NCI-H1930 (cell line): ENCODE results near the gene VTI1A.
"Not testable (repeated sequence)": the region's sequence is repeated elsewhere in the genome, so short reads cannot be mapped to it uniquely, and the experiment has no call there.

Experiments used
- DNase-seq, 2 experiments: peaks; one replicate each; lab custom pipeline; 2025; lab: John Stamatoyannopoulos, UW

The VTI1A gene

GRCh38 chr10:112507046-112507445 is 60.0 kb downstream of the VTI1A start:
- no peak for DNase-seq

- no peak for DNase-seq
Measured at GRCh38 chr10:112507988-112508387, 61.0 kb downstream of the VTI1A start.

- DNase-seq: no peak
Measured at GRCh38 chr10:112509558-112510291, 62.7 kb downstream of the VTI1A start.

- no peak for DNase-seq
Measured at GRCh38 chr10:112510384-112510783, 63.4 kb downstream of the VTI1A start.

- DNase-seq: no peak
Measured at GRCh38 chr10:112512294-112512693, 65.3 kb downstream of the VTI1A start.

- DNase-seq: no peak
Measured at GRCh38 chr10:112515126-112515525, 68.1 kb downstream of the VTI1A start.

GRCh38 chr10:112515852-112516251 is 68.8 kb downstream of the VTI1A start:
- DNase-seq: no peak

GRCh38 chr10:112517451-112517862 is 70.4 kb downstream of the VTI1A start:
- no peak for DNase-seq

GRCh38 chr10:112519133-112519761 is 72.2 kb downstream of the VTI1A start:
- no peak for DNase-seq

GRCh38 chr10:112520914-112521313 is 73.9 kb downstream of the VTI1A start:
- no peak for DNase-seq

GRCh38 chr10:112524641-112525040 is 77.6 kb downstream of the VTI1A start:
- DNase-seq: no peak

- DNase-seq: no peak
Measured at GRCh38 chr10:112525200-112525599, 78.2 kb downstream of the VTI1A start.

- DNase-seq: no peak
Measured at GRCh38 chr10:112526139-112526538, 79.1 kb downstream of the VTI1A start.

GRCh38 chr10:112526906-112527305 is 79.9 kb downstream of the VTI1A start:
- no peak for DNase-seq

- no peak for DNase-seq
Measured at GRCh38 chr10:112528235-112528634, 81.2 kb downstream of the VTI1A start.

- no peak for DNase-seq
Measured at GRCh38 chr10:112531421-112531820, 84.4 kb downstream of the VTI1A start.

GRCh38 chr10:112532189-112532588 is 85.2 kb downstream of the VTI1A start:
- DNase-seq: no peak

GRCh38 chr10:112532956-112533355 is 85.9 kb downstream of the VTI1A start:
- DNase-seq: no peak

GRCh38 chr10:112533916-112534315 is 86.9 kb downstream of the VTI1A start:
- DNase-seq: no peak

- no peak for DNase-seq
Measured at GRCh38 chr10:112535531-112535951, 88.5 kb downstream of the VTI1A start.

- DNase-seq: no peak
Measured at GRCh38 chr10:112536663-112537062, 89.6 kb downstream of the VTI1A start.

- DNase-seq: no peak
Measured at GRCh38 chr10:112538168-112538567, 91.2 kb downstream of the VTI1A start.

- no peak for DNase-seq
Measured at GRCh38 chr10:112539340-112539739, 92.3 kb downstream of the VTI1A start.

- not testable (repeated sequence) for DNase-seq
Measured at GRCh38 chr10:112542823-112543222, 95.8 kb downstream of the VTI1A start.
